ENCODE measurements around the gene ANO10. TPM values are rescaled to one million over a fixed set of nuclear protein-coding genes. Genes with fewer than 3 reads are reported as not detected.

ANO10 gene
- total RNA-seq, 2 donors from 2014 or later = 83.8 to 112 TPM

DNA sequence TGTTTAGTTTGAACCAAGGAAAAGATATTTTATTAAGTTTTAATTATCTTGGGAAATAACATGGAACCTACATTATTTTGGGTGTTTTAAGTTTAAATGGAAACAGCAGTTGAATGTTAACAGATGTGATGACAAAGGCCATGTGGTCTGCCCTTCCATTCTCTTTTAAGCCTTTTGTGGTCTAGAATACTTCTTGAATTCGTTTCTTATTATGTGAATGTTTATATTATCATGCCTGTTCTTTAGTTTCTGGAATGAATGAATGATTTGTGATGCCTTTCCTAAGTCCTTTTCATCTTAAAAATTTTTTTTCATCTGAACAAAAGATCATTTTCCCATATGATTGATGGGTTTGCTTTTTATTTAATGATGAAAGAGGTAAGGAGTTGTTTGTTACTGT lies 290.8 kb downstream of the ANO10 start:
- H3K36me3 Mint-ChIP-seq (ENCODE audit: low read depth) = peaks cover 28% of the 10 kb centered on the region
- WGBS, 2 experiments (ENCODE audit: insufficient coverage in 1 of 2, insufficient read length in 1 of 2) = 88% methylated on average over 1 of the region's 1 CpG; no CpG with 5 or more reads in 1 of the 2 experiments
- TF ChIP-seq, protein P1, sequence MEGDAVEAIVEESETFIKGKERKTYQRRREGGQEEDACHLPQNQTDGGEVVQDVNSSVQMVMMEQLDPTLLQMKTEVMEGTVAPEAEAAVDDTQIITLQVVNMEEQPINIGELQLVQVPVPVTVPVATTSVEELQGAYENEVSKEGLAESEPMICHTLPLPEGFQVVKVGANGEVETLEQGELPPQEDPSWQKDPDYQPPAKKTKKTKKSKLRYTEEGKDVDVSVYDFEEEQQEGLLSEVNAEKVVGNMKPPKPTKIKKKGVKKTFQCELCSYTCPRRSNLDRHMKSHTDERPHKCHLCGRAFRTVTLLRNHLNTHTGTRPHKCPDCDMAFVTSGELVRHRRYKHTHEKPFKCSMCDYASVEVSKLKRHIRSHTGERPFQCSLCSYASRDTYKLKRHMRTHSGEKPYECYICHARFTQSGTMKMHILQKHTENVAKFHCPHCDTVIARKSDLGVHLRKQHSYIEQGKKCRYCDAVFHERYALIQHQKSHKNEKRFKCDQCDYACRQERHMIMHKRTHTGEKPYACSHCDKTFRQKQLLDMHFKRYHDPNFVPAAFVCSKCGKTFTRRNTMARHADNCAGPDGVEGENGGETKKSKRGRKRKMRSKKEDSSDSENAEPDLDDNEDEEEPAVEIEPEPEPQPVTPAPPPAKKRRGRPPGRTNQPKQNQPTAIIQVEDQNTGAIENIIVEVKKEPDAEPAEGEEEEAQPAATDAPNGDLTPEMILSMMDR (conservative IDR thresholded peaks at IDR 0.05) = no peak

DNA sequence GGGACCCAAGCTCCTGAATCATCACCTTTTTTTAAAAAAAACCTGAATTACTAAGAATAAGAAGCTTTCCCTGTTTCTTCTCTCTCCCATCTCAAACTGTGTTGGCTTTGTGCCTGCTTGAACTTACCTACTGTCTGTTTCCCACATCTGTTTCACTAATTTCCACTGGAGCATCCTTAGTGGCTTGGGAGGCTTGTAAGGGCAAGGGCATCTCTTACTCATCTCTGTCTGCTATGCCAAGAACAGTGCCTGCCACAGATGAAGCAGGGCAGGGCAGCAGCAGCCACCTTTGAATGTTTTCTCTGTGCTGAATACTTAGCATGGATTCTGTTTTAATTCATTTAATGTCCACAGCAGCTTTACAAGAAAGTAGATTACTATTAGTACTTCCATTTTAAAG lies 293.2 kb downstream of the ANO10 start:
- Histone ChIP-seq H3K4me3 (ENCODE audit: low read length) (no peak overlapping the region), H3K9me3 (ENCODE audit: control insufficient read depth, low read length) (peaks cover 1% of the 10 kb centered on the region), H3K9ac (ENCODE audit: extremely low read depth, low read length, poor library complexity, severe bottlenecking) (no peak overlapping the region), H3K36me3 (ENCODE audit: control insufficient read depth, insufficient read depth, low read length) (peaks cover 11% of the 10 kb centered on the region), H3K4me1 (ENCODE audit: control insufficient read depth, insufficient read depth, low read length) (no peaks in the 10 kb centered on the region), H3K27ac (ENCODE audit: low read depth, low read length) (no peak overlapping the region), H3K27me3 (ENCODE audit: control insufficient read depth, insufficient read depth, low read length, poor library complexity, severe bottlenecking) (no peaks in the 10 kb centered on the region)
- H3K9me3 Mint-ChIP-seq = no peaks in the 10 kb centered on the region
- DNase-seq = no peak
- no peak overlapping the region for H3K27ac Mint-ChIP-seq
- H3K27me3 Mint-ChIP-seq (ENCODE audit: insufficient read depth) = no peaks in the 10 kb centered on the region
- no peak overlapping the region for H3K4me3 Mint-ChIP-seq
- H3K4me1 Mint-ChIP-seq = no peaks in the 10 kb centered on the region
- H3K36me3 Mint-ChIP-seq (ENCODE audit: low read depth) = peaks cover 12% of the 10 kb centered on the region
- TF ChIP-seq, protein P1 (conservative IDR thresholded peaks at IDR 0.05) = no peak

More for the DNA sequence above, 290.8 kb downstream of the ANO10 start:
- Mint-ChIP-seq H3K27ac (no peak overlapping the region), H3K4me1 (no peaks in the 10 kb centered on the region), H3K9me3 (peaks cover 14% of the 10 kb centered on the region), H3K27me3 (ENCODE audit: insufficient read depth) (no peaks in the 10 kb centered on the region), H3K4me3 (no peak overlapping the region)
- Histone ChIP-seq H3K27me3 (ENCODE audit: control insufficient read depth, insufficient read depth, low read length, poor library complexity, severe bottlenecking) (no peaks in the 10 kb centered on the region), H3K36me3 (ENCODE audit: control insufficient read depth, insufficient read depth, low read length) (peaks cover 25% of the 10 kb centered on the region), H3K9ac (ENCODE audit: extremely low read depth, low read length, poor library complexity, severe bottlenecking) (no peak overlapping the region), H3K27ac (ENCODE audit: low read depth, low read length) (peak overlapping the region; percentile 48), H3K4me3 (ENCODE audit: low read length) (no peak overlapping the region), H3K9me3 (ENCODE audit: control insufficient read depth, low read length) (peaks cover 11% of the 10 kb centered on the region), H3K4me1 (ENCODE audit: control insufficient read depth, insufficient read depth, low read length) (no peaks in the 10 kb centered on the region)
- no peak for DNase-seq

DNA sequence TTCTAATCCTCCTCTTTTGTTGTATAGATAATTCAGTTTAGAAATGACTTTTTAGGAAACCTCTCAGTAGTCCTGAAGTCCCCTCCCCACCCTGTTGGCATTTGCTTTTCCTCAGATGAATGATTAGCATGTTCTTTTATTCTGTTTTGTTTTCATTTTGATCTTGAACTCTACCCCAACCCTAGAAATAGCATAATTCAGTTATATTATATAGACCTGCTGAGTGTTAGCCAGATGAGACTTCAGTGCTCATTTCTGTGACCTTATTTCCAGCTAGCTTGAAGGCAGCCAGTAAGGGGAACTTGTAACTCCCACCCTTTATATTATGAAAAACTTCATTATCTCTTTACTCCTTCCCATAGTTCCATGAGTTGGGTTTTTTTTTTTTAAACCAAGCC lies 294.2 kb downstream of the ANO10 start:
- DNase-seq = no peak

More for the DNA sequence above, 294.2 kb downstream of the ANO10 start:
- no peaks in the 10 kb centered on the region for H3K27me3 ChIP-seq (ENCODE audit: control insufficient read depth, insufficient read depth, low read length, poor library complexity, severe bottlenecking)
- H3K4me1 ChIP-seq (ENCODE audit: control insufficient read depth, insufficient read depth, low read length) = no peaks in the 10 kb centered on the region
- H3K4me1 Mint-ChIP-seq = no peaks in the 10 kb centered on the region
- no peaks in the 10 kb centered on the region for H3K27me3 Mint-ChIP-seq (ENCODE audit: insufficient read depth)
- H3K9ac ChIP-seq (ENCODE audit: extremely low read depth, low read length, poor library complexity, severe bottlenecking) = no peak overlapping the region
- H3K4me3 ChIP-seq (ENCODE audit: low read length) = no peak overlapping the region
- H3K36me3 Mint-ChIP-seq (ENCODE audit: low read depth) = peaks cover 9% of the 10 kb centered on the region
- no peak overlapping the region for H3K27ac ChIP-seq (ENCODE audit: low read depth, low read length)
- peaks cover 6% of the 10 kb centered on the region for H3K9me3 Mint-ChIP-seq
- H3K27ac Mint-ChIP-seq = no peak overlapping the region
- peaks cover 8% of the 10 kb centered on the region for H3K36me3 ChIP-seq (ENCODE audit: control insufficient read depth, insufficient read depth, low read length)
- no peak overlapping the region for H3K4me3 Mint-ChIP-seq
- H3K9me3 ChIP-seq (ENCODE audit: control insufficient read depth, low read length) = peaks cover 10% of the 10 kb centered on the region
- TF ChIP-seq, protein P1 (conservative IDR thresholded peaks at IDR 0.05) = no peak
